HEK293 (cell line): ENCODE measurements around the gene LRP1B.

Experiments
- CTCF ChIA-PET: fragments of 350-600 bp; formaldehyde crosslinking; extraction: SDS; loops from one replicate; lab custom pipeline; 2021; ENCODE audit warnings: antibody characterized with exemption; lab: Yijun Ruan, JAX
- POLR2A ChIA-PET: fragments of 300-600 bp; formaldehyde crosslinking; extraction: SDS; loops from one replicate; lab custom pipeline; 2020; ENCODE audit warnings: antibody characterized with exemption, inconsistent platforms; lab: Yijun Ruan, JAX
- H3K27ac ChIP-seq: fragments of 200-500 bp; sonication (Bioruptor generic); 2 replicates; pipeline ENCODE4 v1.5.1; 2014; ENCODE audit warnings: low read depth, low read length, control low read depth, inconsistent platforms; ENCODE audit errors: extremely low read depth
- H3K36me3 ChIP-seq, 2 experiments: fragments of 200-500 bp in 1 of 2; sonication (Bioruptor generic) in 1 of 2; 1 replicate in 1 of 2; 2 replicates in 1 of 2; pipeline ENCODE4 v1.5.1; 2014 to 2017; ENCODE audit warnings: inconsistent platforms in 2 of 2, low read length in 2 of 2; ENCODE audit not compliant: control insufficient read depth in 2 of 2, insufficient read depth in 1 of 2
- H3K4me1 ChIP-seq: fragments of 200-500 bp; sonication (Bioruptor generic); 2 replicates; pipeline ENCODE4 v1.5.1; 2014; ENCODE audit warnings: mild to moderate bottlenecking, low read length, inconsistent platforms; ENCODE audit not compliant: control insufficient read depth, insufficient read depth
- H3K4me3 ChIP-seq: 2 replicates; pipeline ENCODE4 v1.5.1; 2011; ENCODE audit warnings: low read depth, mild to moderate bottlenecking, control low read depth, low read length, moderate library complexity
- H3K9me3 ChIP-seq: fragments of 200-500 bp; sonication (Bioruptor generic); 2 replicates; pipeline ENCODE4 v1.5.1; 2014; ENCODE audit warnings: low read depth, low read length, inconsistent platforms; ENCODE audit not compliant: control insufficient read depth, insufficient read depth
- BCL11A ChIP-seq: fragments of 450-650 bp; formaldehyde crosslinking; IDR thresholded peaks from 2 replicates; pipeline ENCODE4 v1.5.1; 2016; ENCODE audit warnings: low read depth, missing biosample characterization, missing genetic modification characterization
- BCL11B ChIP-seq: fragments of 450-650 bp; formaldehyde crosslinking; IDR thresholded peaks from 2 replicates; pipeline ENCODE4 v1.5.1; 2016; ENCODE audit warnings: low read depth, missing biosample characterization, missing genetic modification characterization
- HOXD13 ChIP-seq: sonication (generic); formaldehyde crosslinking; IDR thresholded peaks from 2 replicates; pipeline ENCODE4 v1.8.0; 2022; ENCODE audit warnings: missing genetic modification reagents, borderline replicate concordance
- KLF8 ChIP-seq: fragments of 450-650 bp; formaldehyde crosslinking; IDR thresholded peaks from 2 replicates; pipeline ENCODE4 v1.5.1; 2016; ENCODE audit warnings: missing biosample characterization, missing genetic modification characterization
- PATZ1 ChIP-seq: fragments of 450-650 bp; formaldehyde crosslinking; IDR thresholded peaks from 2 replicates; pipeline ENCODE4 v1.5.1; 2016; ENCODE audit warnings: missing biosample characterization, missing genetic modification characterization
- PRDM1 ChIP-seq: fragments of 450-650 bp; formaldehyde crosslinking; IDR thresholded peaks from 2 replicates; pipeline ENCODE4; 2016; ENCODE audit warnings: missing biosample characterization, missing genetic modification characterization
- YY1 ChIP-seq: fragments of 450-650 bp; formaldehyde crosslinking; IDR thresholded peaks from 2 replicates; pipeline ENCODE4 v1.5.1; 2018; ENCODE audit warnings: missing biosample characterization, missing genetic modification characterization
- ZBTB11 ChIP-seq: fragments of 450-650 bp; formaldehyde crosslinking; conservative IDR thresholded peaks from 2 replicates; pipeline ENCODE4 v1.5.1; 2016; ENCODE audit warnings: low read depth, missing biosample characterization, missing genetic modification characterization
- ZBTB21 ChIP-seq: fragments of 450-650 bp; formaldehyde crosslinking; IDR thresholded peaks from 2 replicates; pipeline ENCODE4 v1.5.1; 2017; ENCODE audit warnings: missing biosample characterization, missing genetic modification characterization
- ZBTB8A ChIP-seq: fragments of 450-650 bp; formaldehyde crosslinking; IDR thresholded peaks from 2 replicates; pipeline ENCODE4 v1.5.1; 2016; ENCODE audit warnings: missing biosample characterization, missing genetic modification characterization
- ZEB2 ChIP-seq: fragments of 450-650 bp; formaldehyde crosslinking; IDR thresholded peaks from 2 replicates; pipeline ENCODE4 v1.5.1; 2016; ENCODE audit warnings: missing biosample characterization, missing genetic modification characterization
- ZNF184 ChIP-seq: fragments of 450-650 bp; IDR thresholded peaks from 2 replicates; pipeline ENCODE4 v1.5.1; 2018; ENCODE audit warnings: missing biosample characterization, mild to moderate bottlenecking, missing genetic modification characterization
- ZNF354C ChIP-seq: fragments of 450-650 bp; formaldehyde crosslinking; IDR thresholded peaks from 2 replicates; pipeline ENCODE4 v1.5.1; 2016; ENCODE audit warnings: missing biosample characterization, missing genetic modification characterization, low read depth, borderline replicate concordance
- ZNF394 ChIP-seq: fragments of 450-650 bp; formaldehyde crosslinking; IDR thresholded peaks from 2 replicates; pipeline ENCODE4 v1.5.1; 2016; ENCODE audit warnings: missing biosample characterization, missing genetic modification characterization, mild to moderate bottlenecking, moderate library complexity, borderline replicate concordance
- ZNF426 ChIP-seq: fragments of 450-650 bp; formaldehyde crosslinking; IDR thresholded peaks from 2 replicates; pipeline ENCODE4 v1.5.1; 2017; ENCODE audit warnings: missing biosample characterization, missing genetic modification characterization, mild to moderate bottlenecking, inconsistent platforms, moderate library complexity
- ZNF514 ChIP-seq: fragments of 450-650 bp; formaldehyde crosslinking; IDR thresholded peaks from 2 replicates; pipeline ENCODE4 v1.5.1; 2016; ENCODE audit warnings: missing biosample characterization, missing genetic modification characterization
- ZNF610 ChIP-seq: fragments of 450-650 bp; formaldehyde crosslinking; IDR thresholded peaks from 2 replicates; pipeline ENCODE4 v1.5.1; 2016; ENCODE audit warnings: missing biosample characterization, missing genetic modification characterization, borderline replicate concordance
- ZNF621 ChIP-seq: fragments of 450-650 bp; formaldehyde crosslinking; IDR thresholded peaks from 2 replicates; pipeline ENCODE4 v1.5.1; 2017; ENCODE audit warnings: missing biosample characterization, missing genetic modification characterization
- ZNF660 ChIP-seq: fragments of 450-650 bp; IDR thresholded peaks from 2 replicates; pipeline ENCODE4 v1.5.1; 2018; ENCODE audit warnings: missing biosample characterization, mild to moderate bottlenecking, missing genetic modification characterization
- ZNF785 ChIP-seq: fragments of 450-650 bp; formaldehyde crosslinking; IDR thresholded peaks from 2 replicates; pipeline ENCODE4 v1.5.1; 2016; ENCODE audit warnings: missing biosample characterization, missing genetic modification characterization
- ZXDB ChIP-seq: fragments of 450-650 bp; formaldehyde crosslinking; IDR thresholded peaks from 2 replicates; pipeline ENCODE4 v1.5.1; 2016; ENCODE audit warnings: missing biosample characterization, missing genetic modification characterization
- TF ChIP-seq, protein P1 (sequence below): fragments of 450-650 bp; formaldehyde crosslinking; IDR thresholded peaks from 2 replicates; pipeline ENCODE4 v1.5.1; 2016; ENCODE audit warnings: missing biosample characterization, missing genetic modification characterization
- TF ChIP-seq, protein P2 (sequence below): fragments of 450-650 bp; formaldehyde crosslinking; IDR thresholded peaks from 2 replicates; pipeline ENCODE4 v1.5.1; 2016; ENCODE audit warnings: missing biosample characterization, missing genetic modification characterization, borderline replicate concordance

Gene LRP1B

DNA sequence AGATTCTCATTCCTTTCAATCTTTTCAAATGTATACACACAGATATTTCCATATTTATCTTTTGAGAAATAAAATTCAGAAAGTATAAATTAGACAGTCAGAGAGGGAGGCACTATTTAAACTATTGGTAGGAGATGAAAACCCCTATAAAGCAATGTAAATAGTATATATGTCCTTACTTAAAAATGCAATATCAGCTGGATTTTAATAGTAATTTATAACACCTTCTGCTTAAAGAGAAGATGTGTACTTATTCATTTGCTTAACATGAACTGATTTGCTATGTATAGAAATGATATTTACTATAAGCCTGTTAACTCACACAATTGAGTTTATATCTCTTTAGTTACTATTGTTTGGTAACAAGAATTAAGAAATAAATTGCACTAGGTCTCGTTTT is 163.3 kb downstream of the LRP1B start (continued):
- TF ChIP-seq ZBTB11 (tag by site-specific recombination), result no peak
- TF ChIP-seq YY1 (tag by site-specific recombination), result no peak
- no peak for TF ChIP-seq KLF8 (tag by site-specific recombination)

GRCh38 chr2:141959941-141960340 is 170.9 kb downstream of the LRP1B start:
- peak; percentile 89 for TF ChIP-seq ZNF394
- peak; percentile 69 for TF ChIP-seq PRDM1
- no peak for TF ChIP-seq BCL11A (tag by site-specific recombination)
- Histone ChIP-seq H3K9me3 (no peaks in the 10 kb centered on the region), H3K4me3 (no peak overlapping the region), H3K4me1 (peaks cover 8% of the 10 kb centered on the region), H3K27ac (no peak overlapping the region), H3K36me3 (no peaks in the 10 kb centered on the region)
- POLR2A ChIA-PET, result no interaction called here
- CTCF ChIA-PET, result no interaction called here

GRCh38 chr2:141959016-141959415 is 171.8 kb downstream of the LRP1B start:
- H3K4me1 ChIP-seq, result peaks cover 8% of the 10 kb centered on the region
- H3K9me3 ChIP-seq, result no peaks in the 10 kb centered on the region
- ChIA-PET POLR2A (no interaction called here), CTCF (no interaction called here)
- no peaks in the 10 kb centered on the region for H3K36me3 ChIP-seq
- H3K27ac ChIP-seq, result no peak overlapping the region
- TF ChIP-seq ZNF184 (tag by site-specific recombination) (no peak), HOXD13 (no peak), ZNF354C (tag by site-specific recombination) (no peak), BCL11B (no peak), ZNF785 (tag by site-specific recombination) (no peak)
- no peak overlapping the region for H3K4me3 ChIP-seq

DNA sequence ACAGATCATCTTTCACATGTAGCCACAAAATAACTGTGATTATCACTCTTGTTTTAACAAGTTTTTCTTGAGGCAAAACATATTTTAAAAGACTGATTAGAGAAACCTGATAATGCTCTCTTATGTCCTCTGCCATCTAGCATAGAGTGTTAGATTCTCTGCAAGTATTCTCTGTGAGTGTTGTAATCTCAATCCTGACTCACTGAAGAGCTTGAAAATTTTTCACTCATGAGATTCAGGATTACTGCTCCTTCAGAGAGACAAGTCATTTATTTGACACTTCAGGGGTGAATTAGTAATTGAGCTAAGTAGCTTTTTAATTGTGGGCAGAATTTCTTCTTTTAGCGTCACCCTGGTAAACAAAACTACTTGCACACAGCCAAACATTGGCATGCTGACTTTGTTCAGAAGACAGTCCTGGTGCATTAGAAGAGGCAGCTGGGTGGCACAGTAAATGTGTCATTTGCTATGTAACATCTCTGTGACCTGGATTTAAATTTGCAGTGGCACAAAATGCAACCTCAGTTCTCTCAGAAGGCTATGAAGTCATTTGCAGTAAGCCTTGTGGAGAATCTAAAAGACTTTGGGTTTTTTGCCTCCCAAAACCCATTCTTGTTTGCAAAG is 172.9 kb downstream of the LRP1B start:
- Histone ChIP-seq H3K27ac (no peak overlapping the region), H3K4me1 (peaks cover 8% of the 10 kb centered on the region), H3K36me3 (no peaks in the 10 kb centered on the region), H3K4me3 (no peak overlapping the region), H3K9me3 (no peaks in the 10 kb centered on the region)
- ChIA-PET CTCF (interaction anchor here (0.6 kb wide), 1 partner anchor 1035 kb away, joined by 3 read pairs; no protein-coding TSS in a partner anchor), POLR2A (no interaction called here)
- TF ChIP-seq, protein P1, sequence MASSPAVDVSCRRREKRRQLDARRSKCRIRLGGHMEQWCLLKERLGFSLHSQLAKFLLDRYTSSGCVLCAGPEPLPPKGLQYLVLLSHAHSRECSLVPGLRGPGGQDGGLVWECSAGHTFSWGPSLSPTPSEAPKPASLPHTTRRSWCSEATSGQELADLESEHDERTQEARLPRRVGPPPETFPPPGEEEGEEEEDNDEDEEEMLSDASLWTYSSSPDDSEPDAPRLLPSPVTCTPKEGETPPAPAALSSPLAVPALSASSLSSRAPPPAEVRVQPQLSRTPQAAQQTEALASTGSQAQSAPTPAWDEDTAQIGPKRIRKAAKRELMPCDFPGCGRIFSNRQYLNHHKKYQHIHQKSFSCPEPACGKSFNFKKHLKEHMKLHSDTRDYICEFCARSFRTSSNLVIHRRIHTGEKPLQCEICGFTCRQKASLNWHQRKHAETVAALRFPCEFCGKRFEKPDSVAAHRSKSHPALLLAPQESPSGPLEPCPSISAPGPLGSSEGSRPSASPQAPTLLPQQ (tag by site-specific recombination), result no peak
- no peak for TF ChIP-seq ZNF426 (tag by site-specific recombination)
- TF ChIP-seq ZEB2 (tag by site-specific recombination), result no peak
- TF ChIP-seq ZNF621 (tag by site-specific recombination), result no peak
- TF ChIP-seq, protein P2, sequence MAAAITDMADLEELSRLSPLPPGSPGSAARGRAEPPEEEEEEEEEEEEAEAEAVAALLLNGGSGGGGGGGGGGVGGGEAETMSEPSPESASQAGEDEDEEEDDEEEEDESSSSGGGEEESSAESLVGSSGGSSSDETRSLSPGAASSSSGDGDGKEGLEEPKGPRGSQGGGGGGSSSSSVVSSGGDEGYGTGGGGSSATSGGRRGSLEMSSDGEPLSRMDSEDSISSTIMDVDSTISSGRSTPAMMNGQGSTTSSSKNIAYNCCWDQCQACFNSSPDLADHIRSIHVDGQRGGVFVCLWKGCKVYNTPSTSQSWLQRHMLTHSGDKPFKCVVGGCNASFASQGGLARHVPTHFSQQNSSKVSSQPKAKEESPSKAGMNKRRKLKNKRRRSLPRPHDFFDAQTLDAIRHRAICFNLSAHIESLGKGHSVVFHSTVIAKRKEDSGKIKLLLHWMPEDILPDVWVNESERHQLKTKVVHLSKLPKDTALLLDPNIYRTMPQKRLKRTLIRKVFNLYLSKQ (tag by site-specific recombination), result no peak
- no peak for TF ChIP-seq PATZ1 (tag by site-specific recombination)
- no peak for TF ChIP-seq ZBTB8A (tag by site-specific recombination)
- TF ChIP-seq ZNF610 (tag by site-specific recombination), result no peak
- no peak for TF ChIP-seq ZXDB (tag by site-specific recombination)
- TF ChIP-seq ZBTB21, result no peak
- no peak for TF ChIP-seq ZNF514 (tag by site-specific recombination)
- TF ChIP-seq ZNF660 (tag by site-specific recombination), result no peak
